CD14-positive monocyte (primary cell): ENCODE results near the gene MICAL2. TPM values are rescaled to one million over a fixed set of nuclear protein-coding genes. Genes with fewer than 3 reads are reported as not detected.

Experiments used
- DNase-seq, 3 donors: peaks; one replicate each; pipeline ENCODE4 v3.0.0-alpha.2; 2011 to 2022
- H2AFZ ChIP-seq: 2 replicates; pipeline ENCODE4 v1.6.0; 2012; ENCODE audit warnings: mild to moderate bottlenecking, low read depth, low read length, inconsistent platforms; ENCODE audit not compliant: insufficient read depth, poor library complexity, severe bottlenecking
- H3K27ac ChIP-seq, 2 donors: 1 replicate in 1 of 2; 2 replicates in 1 of 2; pipeline ENCODE4 v1.5.1; 2012 to 2013; ENCODE audit warnings: low read length in 2 of 2, control low read depth in 1 of 2, inconsistent platforms in 1 of 2, low read depth in 1 of 2, mild to moderate bottlenecking in 1 of 2
- H3K27me3 ChIP-seq, 2 donors: one replicate each; pipeline versions ENCODE4 v1.6.0 to v1.6.1; 2011 to 2013; ENCODE audit warnings: low read length in 2 of 2; ENCODE audit not compliant: control insufficient read depth in 2 of 2, insufficient read depth in 2 of 2
- H3K36me3 ChIP-seq, 2 donors: replicated peaks in 1 of 2; 1 replicate in 1 of 2; 2 replicates in 1 of 2; pipeline versions ENCODE4 v1.5.1 to v1.6.1; 2012 to 2013; ENCODE audit warnings: low read length in 2 of 2, control low read depth in 1 of 2, inconsistent platforms in 1 of 2, mild to moderate bottlenecking in 1 of 2; ENCODE audit not compliant: insufficient read depth in 2 of 2, control insufficient read depth in 1 of 2
- H3K4me1 ChIP-seq, 2 donors: 1 replicate in 1 of 2; 2 replicates in 1 of 2; pipeline versions ENCODE4 v1.5.1 to v1.6.1; 2012 to 2013; ENCODE audit warnings: low read length in 2 of 2, control low read depth in 1 of 2, inconsistent platforms in 1 of 2, mild to moderate bottlenecking in 1 of 2, moderate library complexity in 1 of 2; ENCODE audit not compliant: insufficient read depth in 2 of 2, control insufficient read depth in 1 of 2
- H3K4me2 ChIP-seq: replicated peaks from 2 replicates; pipeline ENCODE3; 2012; ENCODE audit warnings: low read length, moderate library complexity, mild to moderate bottlenecking; ENCODE audit not compliant: poor library complexity, severe bottlenecking; ENCODE audit errors: extremely low read depth
- H3K4me3 ChIP-seq, 3 experiments: fragments of 200-600 bp in 1 of 3; sonication (generic) in 1 of 3; replicated peaks in 1 of 3; 1 replicate in 2 of 3; 2 replicates in 1 of 3; pipeline ENCODE4 v1.5.1; 2011 to 2013; ENCODE audit warnings: low read length in 3 of 3, mild to moderate bottlenecking in 3 of 3, control low read depth in 2 of 3, low read depth in 2 of 3, inconsistent platforms in 1 of 3, moderate library complexity in 1 of 3
- H3K79me2 ChIP-seq: 2 replicates; pipeline ENCODE4 v1.6.0; 2012; ENCODE audit warnings: mild to moderate bottlenecking, control low read depth, inconsistent platforms, low read length, moderate library complexity; ENCODE audit not compliant: insufficient read depth
- H3K9ac ChIP-seq: 2 replicates; pipeline ENCODE4 v1.6.0; 2017; ENCODE audit warnings: low read length, mild to moderate bottlenecking; ENCODE audit not compliant: insufficient read depth, poor library complexity, severe bottlenecking
- H3K9me3 ChIP-seq, 2 donors: replicated peaks in 1 of 2; 1 replicate in 1 of 2; 2 replicates in 1 of 2; pipeline versions ENCODE4 v1.5.1 to v1.6.1; 2012 to 2013; ENCODE audit warnings: low read length in 2 of 2, control low read depth in 1 of 2; ENCODE audit not compliant: control insufficient read depth in 1 of 2, insufficient read depth in 1 of 2
- H4K20me1 ChIP-seq: 2 replicates; pipeline ENCODE4 v1.6.0; 2012; ENCODE audit warnings: mild to moderate bottlenecking, low read length, control low read depth, moderate library complexity; ENCODE audit not compliant: insufficient read depth
- H3K27ac Mint-ChIP-seq, 7 donors: one replicate each; pipeline ENCODE4 v1.8.0; 2020; ENCODE audit warnings: mild to moderate bottlenecking in 7 of 7, mixed read lengths in 7 of 7, moderate library complexity in 6 of 7, inconsistent platforms in 2 of 7
- H3K27me3 Mint-ChIP-seq, 3 donors: one replicate each; pipeline ENCODE4 v1.8.0; 2021 to 2022; ENCODE audit warnings: low read depth in 3 of 3, mild to moderate bottlenecking in 3 of 3, mixed read lengths in 3 of 3, moderate library complexity in 3 of 3, inconsistent platforms in 1 of 3
- H3K36me3 Mint-ChIP-seq, 2 donors: one replicate each; pipeline ENCODE4 v1.8.0; 2020; ENCODE audit warnings: mixed read lengths in 2 of 2, inconsistent platforms in 1 of 2, mild to moderate bottlenecking in 1 of 2
- H3K4me1 Mint-ChIP-seq: one replicate; pipeline ENCODE4 v1.8.0; 2020; ENCODE audit warnings: mild to moderate bottlenecking, mixed read lengths
- H3K4me3 Mint-ChIP-seq, 2 donors: one replicate each; pipeline ENCODE4 v1.8.0; 2020; ENCODE audit warnings: mild to moderate bottlenecking in 2 of 2, mixed read lengths in 2 of 2, moderate library complexity in 1 of 2
- H3K9me3 Mint-ChIP-seq, 7 donors: one replicate each; pipeline ENCODE4 v1.8.0; 2020 to 2022; ENCODE audit warnings: mixed read lengths in 7 of 7, mild to moderate bottlenecking in 6 of 7, moderate library complexity in 6 of 7, inconsistent platforms in 2 of 7
- CTCF ChIP-seq: fragments of 200-600 bp; IDR thresholded peaks from one replicate; pipeline ENCODE4 v1.8.0; 2022; ENCODE audit warnings: antibody characterized with exemption, mild to moderate bottlenecking
- WGBS: methylation state at CpG from one replicate; pipeline ENCODE4 v1.1.5; 2013; ENCODE audit warnings: missing lambda C conversion rate; ENCODE audit not compliant: insufficient coverage; 5-methylcytosine and 5-hydroxymethylcytosine counted together
- intact Hi-C, 2 donors: fragments of 100-400 bp; cut with micrococcal nuclease; formaldehyde crosslinking; loops; one replicate each; pipeline versions ENCODE4 v1.15.0 to v1.15.1; 2023
- polyA plus RNA-seq, 3 donors: library from polyadenylated mRNA; depleted of rRNA in 1 of 3; unstranded in 2 of 3; stranded (reverse) in 1 of 3; fragments of 300-500 nt in 2 of 3; fragments of >200 nt in 1 of 3; fragmentation: Illumina TruSeq in 2 of 3; gene quantifications; 1 replicate in 2 of 3; 2 replicates in 1 of 3; pipeline ENCODE4 v1.2.3, GENCODE V29; 2012 to 2021

MICAL2 gene
- polyA plus RNA-seq, 3 donors: 39.8 to 72.5 (median 44.0) TPM

- peaks cover 12% of the 10 kb centered on the region for H3K4me1 Mint-ChIP-seq
- no peak overlapping the region for H3K4me3 Mint-ChIP-seq
- intact Hi-C loops: no loop called here
- 100% methylated on average over 1 of the region's 4 CpGs for WGBS
- H3K36me3 Mint-ChIP-seq: no peaks in the 10 kb centered on the region
- H3K9ac ChIP-seq: no peak overlapping the region
- H3K9me3 Mint-ChIP-seq: peaks cover 0 to 3% (median 0%) of the 10 kb centered on the region in 7 donors
- no peak overlapping the region for H3K27ac ChIP-seq
- DNase-seq: no peak
- H3K27ac Mint-ChIP-seq: no peak overlapping the region
- peaks cover 3 to 11% of the 10 kb centered on the region in 2 donors for H3K4me1 ChIP-seq
- no peak overlapping the region for H3K4me2 ChIP-seq
- no peak overlapping the region for H2AFZ ChIP-seq
- H3K36me3 ChIP-seq: no peaks in the 10 kb centered on the region
- H3K27me3 Mint-ChIP-seq: peaks cover 2 to 9% (median 5%) of the 10 kb centered on the region in 3 donors
- H3K4me3 ChIP-seq: no peak overlapping the region
- H4K20me1 ChIP-seq: no peaks in the 10 kb centered on the region
- no peaks in the 10 kb centered on the region for H3K27me3 ChIP-seq
- no peaks in the 10 kb centered on the region for H3K79me2 ChIP-seq
- TF ChIP-seq CTCF: no peak
- H3K9me3 ChIP-seq: no peaks in the 10 kb centered on the region
Measured at GRCh38 chr11:12073886-12074285, 36.5 kb upstream of the MICAL2 start.

- no peak overlapping the region for H3K27ac Mint-ChIP-seq
Measured at GRCh38 chr11:12074529-12075195, 35.7 kb upstream of the MICAL2 start.

More at GRCh38 chr11:12074529-12075195, 35.7 kb upstream of the MICAL2 start:
- Histone ChIP-seq H3K9ac (no peak overlapping the region), H3K79me2 (no peaks in the 10 kb centered on the region), H3K27me3 (no peaks in the 10 kb centered on the region), H3K4me1 (peaks cover 3 to 11% of the 10 kb centered on the region in 2 donors), H3K27ac (no peak overlapping the region), H3K36me3 (no peaks in the 10 kb centered on the region), H3K9me3 (no peaks in the 10 kb centered on the region), H4K20me1 (no peaks in the 10 kb centered on the region), H3K4me3 (no peak overlapping the region), H2AFZ (no peak overlapping the region), H3K4me2 (no peak overlapping the region)
- Mint-ChIP-seq H3K4me3 (no peak overlapping the region), H3K27me3 (peaks cover 2 to 9% (median 5%) of the 10 kb centered on the region in 3 donors), H3K4me1 (peaks cover 11% of the 10 kb centered on the region), H3K36me3 (no peaks in the 10 kb centered on the region), H3K9me3 (peaks cover 0 to 3% (median 0%) of the 10 kb centered on the region in 7 donors)
- intact Hi-C loops: no loop called here
- TF ChIP-seq CTCF: no peak
- WGBS: 91% methylated on average over 3 of the region's 6 CpGs
- DNase-seq: no peak
